ENCODE measurements around the gene PIGN. TPM values are rescaled to one million over a fixed set of nuclear protein-coding genes. Genes with fewer than 3 reads are reported as not detected.

Gene PIGN
- polyA plus RNA-seq, 1 donor: 20.5 TPM

DNA sequence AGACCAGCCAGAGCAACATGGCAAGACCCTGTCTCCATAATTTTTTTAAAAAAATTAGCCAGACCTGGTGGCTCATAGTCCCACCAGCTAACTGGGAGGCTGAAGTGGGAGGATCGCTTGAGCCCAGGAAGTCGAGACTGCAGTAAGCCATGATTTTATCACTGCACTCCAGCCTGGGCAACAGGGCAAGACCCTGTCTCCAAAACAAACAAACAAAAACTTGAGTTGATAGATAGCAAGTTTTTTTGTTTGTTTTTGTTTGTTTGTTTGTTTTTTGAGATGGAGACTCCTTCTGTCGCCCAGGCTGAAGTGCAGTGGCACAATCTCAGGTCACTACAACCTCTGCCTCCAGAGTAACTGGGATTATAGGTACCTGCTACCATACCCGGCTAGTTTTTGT, 19.0 kb upstream of the PIGN start:
- no peaks in the 10 kb centered on the region for H3K27me3 ChIP-seq (ENCODE audit: control insufficient read depth, insufficient read depth, low read length)
- H3K27ac ChIP-seq (ENCODE audit: low read length): no peak overlapping the region
- H3K9me3 ChIP-seq (ENCODE audit: control insufficient read depth, low read depth, low read length): peaks cover 3% of the 10 kb centered on the region
- H3K4me1 ChIP-seq (ENCODE audit: control insufficient read depth, insufficient read depth, low read length): peaks cover 6% of the 10 kb centered on the region
- no peak overlapping the region for H3K4me3 ChIP-seq (ENCODE audit: low read length)
- WGBS (ENCODE audit: insufficient coverage, low lambda C conversion rate): no CpG with 5 or more reads among the region's 4 CpGs
- H3K36me3 ChIP-seq (ENCODE audit: control insufficient read depth, insufficient read depth, low read length): no peaks in the 10 kb centered on the region
- no peak for DNase-seq

DNA sequence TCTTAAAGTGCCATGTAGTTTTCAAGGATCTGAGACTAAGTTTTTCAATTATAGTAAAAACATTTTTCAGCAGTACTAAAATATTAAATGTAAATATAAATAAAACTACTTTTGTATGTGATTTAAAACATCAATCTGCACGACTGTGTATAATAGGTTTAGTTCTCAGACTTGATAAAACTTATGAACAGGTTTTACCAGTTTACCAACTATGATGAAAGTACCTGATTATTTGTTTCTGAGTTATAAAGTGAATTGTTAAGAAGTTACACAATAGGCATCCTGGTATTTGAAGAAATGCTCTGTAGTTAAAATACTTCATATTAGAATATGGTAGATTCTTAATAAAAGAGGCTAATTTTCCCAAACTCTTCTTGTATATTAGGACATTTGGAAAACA, 15.0 kb upstream of the PIGN start:
- H3K27ac ChIP-seq (ENCODE audit: low read length): peak overlapping the region; percentile 11
- H3K36me3 ChIP-seq (ENCODE audit: control insufficient read depth, insufficient read depth, low read length): no peaks in the 10 kb centered on the region
- no peaks in the 10 kb centered on the region for H3K27me3 ChIP-seq (ENCODE audit: control insufficient read depth, insufficient read depth, low read length)
- H3K4me1 ChIP-seq (ENCODE audit: control insufficient read depth, insufficient read depth, low read length): peaks cover 16% of the 10 kb centered on the region
- H3K9me3 ChIP-seq (ENCODE audit: control insufficient read depth, low read depth, low read length): no peaks in the 10 kb centered on the region
- DNase-seq: peak; percentile 54 to 80
- WGBS (ENCODE audit: insufficient coverage, low lambda C conversion rate): no CpG with 5 or more reads among the region's 1 CpG
- no peak overlapping the region for H3K4me3 ChIP-seq (ENCODE audit: low read length)

DNA sequence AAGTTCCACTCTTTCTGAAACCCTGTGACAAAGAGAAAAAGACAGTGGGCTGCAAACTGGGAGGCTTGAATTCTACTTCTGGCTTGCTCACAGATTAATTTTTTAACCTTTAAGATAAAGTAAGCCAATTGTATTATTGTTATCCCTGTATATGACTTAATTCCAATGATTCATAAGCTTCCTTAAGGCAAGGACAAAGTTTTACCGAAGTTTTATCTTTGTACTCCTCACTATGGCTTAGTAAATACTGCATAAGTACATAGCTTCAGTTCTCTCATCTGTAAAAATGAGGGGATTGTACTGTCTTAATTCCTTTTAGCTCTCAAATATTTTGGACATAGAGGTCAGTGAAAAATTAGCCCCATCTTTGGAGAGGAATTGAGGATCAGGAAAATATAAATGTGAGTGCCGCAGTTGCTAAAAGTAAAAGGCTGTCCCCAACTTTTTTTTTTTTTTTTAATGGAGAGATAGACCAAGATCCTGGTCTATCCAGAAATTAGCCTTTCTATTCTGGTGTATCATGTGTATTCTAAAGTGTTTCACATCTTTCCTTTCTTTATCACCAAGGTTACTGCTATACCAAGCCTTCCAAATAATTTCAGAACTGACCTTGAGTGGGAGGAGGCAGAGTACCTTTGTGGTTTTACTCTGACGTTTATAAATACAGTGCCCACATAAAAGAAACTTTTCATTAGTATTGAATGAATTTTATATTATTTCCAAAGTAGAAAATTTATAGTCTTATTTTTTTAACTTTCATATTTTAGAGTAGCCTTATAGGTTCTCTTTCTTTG, 13.5 kb upstream of the PIGN start:
- peak in 1 of 2 donors; percentile 40 for DNase-seq
- H3K4me1 ChIP-seq (ENCODE audit: control insufficient read depth, insufficient read depth, low read length): peaks cover 14% of the 10 kb centered on the region
- 40% methylated on average over 1 of the region's 3 CpGs for WGBS (ENCODE audit: insufficient coverage, low lambda C conversion rate)
- H3K9me3 ChIP-seq (ENCODE audit: control insufficient read depth, low read depth, low read length): no peaks in the 10 kb centered on the region
- no peak overlapping the region for H3K4me3 ChIP-seq (ENCODE audit: low read length)
- H3K27ac ChIP-seq (ENCODE audit: low read length): no peak overlapping the region
- no peaks in the 10 kb centered on the region for H3K27me3 ChIP-seq (ENCODE audit: control insufficient read depth, insufficient read depth, low read length)
- H3K36me3 ChIP-seq (ENCODE audit: control insufficient read depth, insufficient read depth, low read length): no peaks in the 10 kb centered on the region

DNA sequence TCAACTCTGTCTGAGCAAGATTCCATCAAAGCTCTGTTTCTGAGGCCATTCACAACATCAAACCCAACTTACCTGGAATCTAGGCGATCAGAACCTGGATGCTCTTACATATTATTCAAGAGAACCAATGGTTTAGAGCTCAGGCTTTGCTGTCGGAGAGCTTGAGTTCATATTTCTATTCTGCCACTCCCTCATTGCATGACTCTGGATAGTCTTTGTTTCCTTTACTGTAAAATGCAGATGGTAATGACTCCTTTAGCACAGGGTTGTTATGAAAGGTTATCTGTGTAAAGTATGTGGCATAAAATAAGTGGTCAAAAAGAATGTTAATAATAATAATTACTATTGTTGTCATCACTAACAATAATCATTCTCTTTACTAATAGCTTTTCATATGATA, 12.8 kb upstream of the PIGN start:
- H3K27me3 ChIP-seq (ENCODE audit: control insufficient read depth, insufficient read depth, low read length): no peaks in the 10 kb centered on the region
- H3K9me3 ChIP-seq (ENCODE audit: control insufficient read depth, low read depth, low read length): no peaks in the 10 kb centered on the region
- H3K4me1 ChIP-seq (ENCODE audit: control insufficient read depth, insufficient read depth, low read length): peaks cover 14% of the 10 kb centered on the region
- peak in 1 of 2 donors; percentile 43 for DNase-seq
- H3K27ac ChIP-seq (ENCODE audit: low read length): peak overlapping the region; percentile 55
- 57% methylated on average over 1 of the region's 2 CpGs for WGBS (ENCODE audit: insufficient coverage, low lambda C conversion rate)
- no peaks in the 10 kb centered on the region for H3K36me3 ChIP-seq (ENCODE audit: control insufficient read depth, insufficient read depth, low read length)
- H3K4me3 ChIP-seq (ENCODE audit: low read length): no peak overlapping the region

DNA sequence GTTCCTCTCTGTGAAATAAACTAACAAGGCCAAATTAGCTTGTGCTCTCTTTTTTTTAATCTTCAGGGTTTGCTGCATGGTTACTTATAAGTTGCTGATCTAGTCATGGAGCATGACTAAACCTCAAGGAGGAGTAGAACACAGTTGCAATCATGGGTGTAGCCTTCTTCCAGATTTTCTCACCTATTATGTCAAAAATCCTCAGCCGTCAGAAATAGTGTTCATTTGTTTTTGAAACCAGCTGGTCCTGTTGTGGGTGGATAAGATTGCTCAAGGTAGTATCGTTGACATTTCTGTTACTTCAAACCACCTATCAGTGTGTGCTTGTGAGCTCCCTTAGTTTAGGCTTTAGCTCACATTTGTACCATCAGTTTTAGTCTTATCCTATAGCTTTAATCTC, 11.4 kb upstream of the PIGN start:
- no peak for DNase-seq
- H3K27me3 ChIP-seq (ENCODE audit: control insufficient read depth, insufficient read depth, low read length): no peaks in the 10 kb centered on the region
- H3K36me3 ChIP-seq (ENCODE audit: control insufficient read depth, insufficient read depth, low read length): no peaks in the 10 kb centered on the region
- no peak overlapping the region for H3K4me3 ChIP-seq (ENCODE audit: low read length)
- no peaks in the 10 kb centered on the region for H3K9me3 ChIP-seq (ENCODE audit: control insufficient read depth, low read depth, low read length)
- no peak overlapping the region for H3K27ac ChIP-seq (ENCODE audit: low read length)
- peaks cover 14% of the 10 kb centered on the region for H3K4me1 ChIP-seq (ENCODE audit: control insufficient read depth, insufficient read depth, low read length)
- WGBS (ENCODE audit: insufficient coverage, low lambda C conversion rate): 20% methylated on average over 1 of the region's 2 CpGs

DNA sequence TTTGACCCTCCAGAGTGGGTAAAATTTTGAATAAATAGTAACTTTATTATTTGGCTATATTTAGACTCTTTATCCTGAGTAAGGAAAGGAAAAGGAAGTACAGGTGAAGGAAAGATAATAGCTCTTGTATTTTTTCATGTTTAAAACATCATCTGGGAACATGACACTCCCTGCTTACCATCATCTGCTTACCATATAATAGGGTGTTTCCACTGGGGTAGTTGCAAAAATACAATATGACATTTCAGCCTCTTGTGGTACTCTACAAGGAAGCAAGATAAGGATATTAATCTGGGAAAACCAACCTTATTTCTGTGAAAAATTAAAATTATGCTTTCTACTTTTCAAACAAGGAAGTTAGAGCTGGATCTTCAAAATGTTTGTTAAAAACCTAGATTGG, 10.1 kb upstream of the PIGN start:
- Histone ChIP-seq H3K4me3 (ENCODE audit: low read length) (no peak overlapping the region), H3K27ac (ENCODE audit: low read length) (no peak overlapping the region), H3K27me3 (ENCODE audit: control insufficient read depth, insufficient read depth, low read length) (no peaks in the 10 kb centered on the region), H3K4me1 (ENCODE audit: control insufficient read depth, insufficient read depth, low read length) (peaks cover 12% of the 10 kb centered on the region), H3K9me3 (ENCODE audit: control insufficient read depth, low read depth, low read length) (no peaks in the 10 kb centered on the region), H3K36me3 (ENCODE audit: control insufficient read depth, insufficient read depth, low read length) (no peaks in the 10 kb centered on the region)
- DNase-seq: no peak

DNA sequence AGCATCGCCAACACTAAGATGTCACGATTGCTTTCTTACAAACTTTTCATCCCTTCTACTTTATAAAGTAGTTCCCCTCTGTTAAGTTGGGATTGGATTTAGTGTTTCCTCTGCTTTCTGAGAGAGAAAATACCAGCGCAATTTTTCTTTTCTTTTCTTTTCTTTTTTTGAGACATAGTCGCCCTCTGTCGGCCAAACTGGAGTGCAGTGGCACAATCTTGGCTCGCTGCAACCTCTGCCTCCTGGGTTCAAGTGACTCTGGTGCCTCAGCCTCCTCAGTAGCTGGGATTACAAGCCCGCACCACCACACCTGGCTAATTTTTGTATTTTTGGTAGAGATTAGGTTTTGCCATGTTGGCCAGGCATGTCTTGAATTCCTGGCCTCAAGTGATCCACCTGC, 9.2 kb upstream of the PIGN start:
- DNase-seq: no peak
- Histone ChIP-seq H3K4me3 (ENCODE audit: low read length) (no peak overlapping the region), H3K4me1 (ENCODE audit: control insufficient read depth, insufficient read depth, low read length) (peaks cover 11% of the 10 kb centered on the region), H3K9me3 (ENCODE audit: control insufficient read depth, low read depth, low read length) (no peaks in the 10 kb centered on the region), H3K27me3 (ENCODE audit: control insufficient read depth, insufficient read depth, low read length) (no peaks in the 10 kb centered on the region), H3K27ac (ENCODE audit: low read length) (no peak overlapping the region), H3K36me3 (ENCODE audit: control insufficient read depth, insufficient read depth, low read length) (no peaks in the 10 kb centered on the region)
- 100% methylated on average over 2 of the region's 7 CpGs for WGBS (ENCODE audit: insufficient coverage, low lambda C conversion rate)

DNA sequence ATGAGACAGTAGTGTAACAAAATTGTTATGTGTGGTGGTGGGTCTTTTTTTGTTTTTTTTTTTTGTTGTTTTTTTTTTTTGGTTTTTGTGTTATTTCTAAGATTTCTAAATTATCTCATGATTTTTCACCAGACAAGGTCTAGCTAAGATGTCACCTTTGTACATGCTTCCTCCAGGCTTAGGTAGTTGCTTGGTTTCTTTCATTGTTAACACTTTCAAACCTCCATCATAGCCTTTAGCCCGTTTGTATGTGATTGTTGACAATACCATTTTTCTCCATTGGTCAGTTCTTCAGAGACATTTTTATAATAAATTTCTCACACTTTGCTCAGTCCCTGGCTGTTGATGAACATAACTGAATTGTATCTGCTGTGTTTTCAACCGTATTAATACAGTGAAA, 2.4 kb upstream of the PIGN start:
- H3K36me3 ChIP-seq (ENCODE audit: control insufficient read depth, insufficient read depth, low read length): no peaks in the 10 kb centered on the region
- peak overlapping the region; percentile 99 for H3K4me3 ChIP-seq (ENCODE audit: low read length)
- H3K27me3 ChIP-seq (ENCODE audit: control insufficient read depth, insufficient read depth, low read length): no peaks in the 10 kb centered on the region
- WGBS (ENCODE audit: insufficient coverage, low lambda C conversion rate): 0% methylated on average over 1 of the region's 2 CpGs
- H3K9me3 ChIP-seq (ENCODE audit: control insufficient read depth, low read depth, low read length): no peaks in the 10 kb centered on the region
- DNase-seq: no peak
- no peak overlapping the region for H3K27ac ChIP-seq (ENCODE audit: low read length)
- H3K4me1 ChIP-seq (ENCODE audit: control insufficient read depth, insufficient read depth, low read length): peaks cover 3% of the 10 kb centered on the region

DNA sequence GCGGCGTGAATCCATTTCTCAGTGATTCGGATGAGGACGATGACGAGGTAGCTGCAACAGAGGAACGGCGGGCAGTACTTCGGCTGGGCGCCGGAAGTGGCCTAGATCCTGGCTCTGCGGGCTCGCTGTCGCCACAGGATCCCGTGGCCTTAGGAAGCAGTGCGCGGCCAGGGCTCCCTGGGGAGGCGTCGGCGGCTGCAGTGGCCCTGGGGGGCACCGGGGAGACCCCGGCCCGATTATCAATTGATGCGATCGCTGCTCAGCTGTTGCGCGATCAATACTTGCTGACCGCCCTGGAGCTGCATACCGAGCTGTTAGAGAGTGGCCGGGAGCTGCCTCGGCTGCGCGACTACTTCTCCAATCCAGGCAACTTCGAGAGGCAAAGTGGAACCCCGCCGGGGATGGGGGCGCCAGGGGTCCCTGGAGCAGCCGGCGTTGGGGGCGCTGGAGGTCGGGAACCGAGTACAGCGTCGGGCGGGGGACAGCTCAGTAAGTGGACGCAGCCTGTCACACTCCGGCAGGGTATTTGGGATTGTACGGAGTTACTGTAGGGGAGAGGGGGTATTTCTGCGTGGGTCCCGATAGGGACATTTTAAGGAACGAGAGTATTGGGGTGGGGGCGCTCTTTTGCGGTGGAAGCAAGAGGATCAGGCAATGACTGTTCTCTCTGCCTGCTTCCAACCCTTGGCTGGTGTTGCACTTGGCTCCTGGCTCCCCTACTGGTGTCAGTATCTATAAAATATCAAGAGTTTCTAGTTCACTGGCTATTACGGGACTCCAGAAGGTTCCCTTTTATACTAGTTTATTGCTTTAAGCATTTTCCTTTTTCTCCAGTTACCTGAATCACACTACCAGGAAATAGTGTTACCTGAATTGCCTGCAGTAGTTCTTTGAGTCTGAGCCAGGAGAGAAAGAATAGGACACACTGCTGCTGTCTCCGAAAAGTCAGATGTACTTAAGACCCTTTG, 971 bp upstream of the PIGN start:
- H3K4me1 ChIP-seq (ENCODE audit: control insufficient read depth, insufficient read depth, low read length): peaks cover 3% of the 10 kb centered on the region
- DNase-seq: peak in 1 of 2 donors; percentile 37
- H3K36me3 ChIP-seq (ENCODE audit: control insufficient read depth, insufficient read depth, low read length): no peaks in the 10 kb centered on the region
- H3K4me3 ChIP-seq (ENCODE audit: low read length): peak overlapping the region; percentile 99
- peak overlapping the region; percentile 83 for H3K27ac ChIP-seq (ENCODE audit: low read length)
- 0% methylated on average over 1 of the region's 54 CpGs for WGBS (ENCODE audit: insufficient coverage, low lambda C conversion rate)
- no peaks in the 10 kb centered on the region for H3K9me3 ChIP-seq (ENCODE audit: control insufficient read depth, low read depth, low read length)
- H3K27me3 ChIP-seq (ENCODE audit: control insufficient read depth, insufficient read depth, low read length): no peaks in the 10 kb centered on the region

DNA sequence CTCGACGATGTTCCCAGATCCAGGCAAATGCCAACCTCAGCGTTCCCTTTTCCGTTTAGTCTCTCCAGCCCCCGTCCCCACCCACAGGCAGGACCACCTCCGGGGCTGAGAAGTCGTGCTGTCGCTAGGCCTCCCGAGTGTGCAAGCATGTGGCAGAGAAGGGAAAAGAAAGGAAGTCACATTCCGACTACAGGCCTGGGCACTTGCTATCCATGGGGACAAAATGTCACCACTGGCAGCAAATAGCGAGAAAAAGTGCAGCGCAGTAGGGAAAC, 420 bp downstream of the PIGN start:
- DNase-seq: peak in 1 of 2 donors; percentile 10
- no CpG with 5 or more reads among the region's 12 CpGs for WGBS (ENCODE audit: insufficient coverage, low lambda C conversion rate)
- H3K27me3 ChIP-seq (ENCODE audit: control insufficient read depth, insufficient read depth, low read length): no peaks in the 10 kb centered on the region
- peak overlapping the region; percentile 81 for H3K27ac ChIP-seq (ENCODE audit: low read length)
- H3K4me3 ChIP-seq (ENCODE audit: low read length): peak overlapping the region; percentile 81
- H3K9me3 ChIP-seq (ENCODE audit: control insufficient read depth, low read depth, low read length): no peaks in the 10 kb centered on the region
- no peaks in the 10 kb centered on the region for H3K36me3 ChIP-seq (ENCODE audit: control insufficient read depth, insufficient read depth, low read length)
- peaks cover 3% of the 10 kb centered on the region for H3K4me1 ChIP-seq (ENCODE audit: control insufficient read depth, insufficient read depth, low read length)
